Measurements from ENCODE around the gene IRF4.

Gene IRF4

DNA sequence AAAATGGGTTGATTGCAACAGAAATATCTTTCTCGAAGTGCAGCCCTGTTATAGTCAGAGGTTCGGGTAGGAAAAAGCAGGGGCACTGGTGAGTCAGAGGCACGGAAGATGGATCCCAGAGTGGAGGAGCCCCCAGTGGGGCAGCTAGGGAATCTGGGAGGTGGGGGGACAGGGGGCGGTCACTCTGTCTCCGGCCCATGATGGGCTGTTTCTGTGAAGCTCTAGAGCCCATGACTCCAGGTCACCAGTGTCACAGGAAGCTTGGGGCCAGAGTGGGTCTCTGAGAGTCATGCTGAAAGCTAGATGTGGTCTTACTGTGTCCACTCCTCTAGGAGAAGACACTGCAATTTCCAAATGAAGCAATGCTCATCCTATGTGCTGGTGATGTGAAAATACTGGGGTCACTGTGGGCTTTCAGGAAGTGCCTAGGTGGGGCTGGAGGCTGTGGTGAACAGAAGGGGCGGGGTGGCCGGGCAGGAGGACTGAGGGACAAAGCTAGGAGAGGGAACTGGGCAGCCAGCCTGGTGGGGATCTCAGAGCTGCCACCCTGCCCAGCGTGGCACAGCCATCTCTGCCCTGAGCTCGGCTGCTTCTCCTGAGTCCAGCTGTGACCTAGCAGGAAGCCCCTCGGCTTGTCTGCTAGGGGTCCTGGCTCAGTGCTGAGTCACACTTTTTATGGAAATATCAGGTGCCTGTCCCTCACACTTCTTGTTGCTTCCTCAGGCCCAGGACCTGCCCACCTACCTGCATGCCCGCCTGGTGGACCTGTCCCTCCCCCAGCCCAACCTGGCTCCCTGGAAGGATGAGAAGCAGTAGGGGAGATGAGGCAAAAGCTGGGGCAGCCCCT lies 54.2 kb downstream of the IRF4 start:
- H3K4me3 ChIP-seq (ENCODE audit: low read length in 2 of 2): no peak overlapping the region
- no peak overlapping the region for H4K91ac ChIP-seq (ENCODE audit: low read depth, low read length, poor library complexity)
- no CpG with 5 or more reads among the region's 11 CpGs for WGBS, 2 donors (ENCODE audit: extremely low coverage in 2 of 2, insufficient read length in 2 of 2, insufficient replicate concordance in 1 of 2)
- no peaks in the 10 kb centered on the region for H3K79me1 ChIP-seq (ENCODE audit: low read depth, low read length)
- H3K4me2 ChIP-seq (ENCODE audit: insufficient read depth, low read length, poor library complexity, severe bottlenecking): no peak overlapping the region
- H3K23ac ChIP-seq (ENCODE audit: low read depth, low read length, poor library complexity): peak overlapping the region; percentile 69
- no peak overlapping the region for H2AFZ ChIP-seq (ENCODE audit: low read length)
- H2BK120ac ChIP-seq (ENCODE audit: low read depth, low read length): peak overlapping the region; percentile 16
- H2BK15ac ChIP-seq (ENCODE audit: low read length): no peak overlapping the region
- no peak for DNase-seq (ENCODE audit: low spot score)
- H3K18ac ChIP-seq (ENCODE audit: low read length): peak overlapping the region; percentile 74
- H3K27me3 ChIP-seq (ENCODE audit: control insufficient read depth in 3 of 3, insufficient read depth in 3 of 3, low read depth in 1 of 3, low read length in 3 of 3): peaks cover 0 to 8% (median 0%) of the 10 kb centered on the region in 3 experiments
- H2AK5ac ChIP-seq (ENCODE audit: low read depth, low read length): peak overlapping the region; percentile 13
- H2BK5ac ChIP-seq (ENCODE audit: low read length): no peak overlapping the region
- no peak overlapping the region for H4K8ac ChIP-seq (ENCODE audit: low read depth, low read length)
- H2BK12ac ChIP-seq (ENCODE audit: low read length): no peak overlapping the region
- no peak overlapping the region for H3K14ac ChIP-seq (ENCODE audit: low read length)
- H3K4ac ChIP-seq (ENCODE audit: low read length): no peak overlapping the region
- no peak overlapping the region for H3K9ac ChIP-seq (ENCODE audit: low read depth, low read length, poor library complexity)
- no peak overlapping the region for H3K27ac ChIP-seq (replicated peaks; ENCODE audit: low read length)
- no peaks in the 10 kb centered on the region for H3K36me3 ChIP-seq (replicated peaks in 1 of 2; ENCODE audit: control insufficient read depth in 2 of 2, insufficient read depth in 2 of 2, low read length in 2 of 2)
- H3K9me3 ChIP-seq (replicated peaks in 1 of 2; ENCODE audit: control insufficient read depth in 2 of 2, insufficient read depth in 1 of 2, low read depth in 1 of 2, low read length in 2 of 2): peaks cover 0 to 3% of the 10 kb centered on the region in 2 donors
- peaks cover 0 to 3% of the 10 kb centered on the region in 2 donors for H3K4me1 ChIP-seq (ENCODE audit: control insufficient read depth in 2 of 2, insufficient read depth in 1 of 2, low read depth in 1 of 2, low read length in 2 of 2)

DNA sequence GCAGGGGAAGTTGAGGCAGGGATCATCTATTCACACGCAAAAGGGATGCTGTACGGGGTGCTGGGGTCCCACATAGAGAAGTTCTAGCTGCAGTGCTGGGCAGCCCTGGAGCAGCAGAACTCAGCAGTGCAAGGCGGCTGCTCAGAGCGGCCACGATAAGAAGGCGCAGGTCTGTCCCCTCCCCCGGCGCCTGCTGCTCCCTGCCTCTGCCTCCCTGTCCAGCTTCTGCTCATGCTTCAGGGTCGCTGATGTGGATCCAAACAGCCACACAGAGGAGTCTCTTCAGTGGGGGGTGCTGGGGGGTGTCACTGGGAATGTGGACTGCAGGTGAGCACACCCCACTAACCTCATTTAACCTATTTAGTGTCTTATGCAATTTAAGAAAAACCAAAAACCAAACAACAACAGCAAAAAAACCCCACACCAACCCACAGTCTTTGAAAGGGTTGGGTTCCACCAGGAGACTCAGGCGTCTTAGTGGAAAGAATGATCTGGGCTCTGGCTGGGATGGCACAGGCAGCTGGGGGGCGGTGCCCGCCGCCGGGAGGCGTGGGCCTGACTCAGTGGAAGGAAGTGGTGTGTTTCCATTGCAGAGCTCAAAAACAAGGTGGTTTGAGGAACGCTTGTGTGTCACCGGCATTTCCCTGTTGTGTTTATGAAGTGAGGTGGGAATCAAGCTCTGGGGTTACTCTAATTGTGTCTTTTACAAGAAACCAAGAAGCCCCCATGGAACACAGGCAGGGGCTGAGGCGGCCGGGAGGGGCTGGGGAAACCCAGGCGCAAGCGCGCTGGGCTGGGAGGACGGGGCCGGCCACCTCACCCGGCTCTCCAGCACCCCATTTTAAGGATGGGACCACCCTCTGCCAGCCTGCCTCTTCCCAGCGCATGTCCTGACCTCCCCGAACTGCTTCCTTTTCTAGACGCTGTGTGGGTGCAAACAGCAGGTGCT lies 55.1 kb downstream of the IRF4 start:
- H3K4me3 ChIP-seq (ENCODE audit: low read length in 2 of 2): no peak overlapping the region
- no peak overlapping the region for H3K14ac ChIP-seq (ENCODE audit: low read length)
- peak overlapping the region; percentile 50 for H2BK15ac ChIP-seq (ENCODE audit: low read length)
- H4K8ac ChIP-seq (ENCODE audit: low read depth, low read length): no peak overlapping the region
- no peak for DNase-seq (ENCODE audit: low spot score)
- no peak overlapping the region for H3K27ac ChIP-seq (replicated peaks; ENCODE audit: low read length)
- no peak overlapping the region for H2AFZ ChIP-seq (ENCODE audit: low read length)
- H3K9ac ChIP-seq (ENCODE audit: low read depth, low read length, poor library complexity): no peak overlapping the region
- no peak overlapping the region for H4K91ac ChIP-seq (ENCODE audit: low read depth, low read length, poor library complexity)
- H2BK12ac ChIP-seq (ENCODE audit: low read length): peak overlapping the region; percentile 17
- H2BK120ac ChIP-seq (ENCODE audit: low read depth, low read length): peak overlapping the region; percentile 16
- H3K36me3 ChIP-seq (replicated peaks in 1 of 2; ENCODE audit: control insufficient read depth in 2 of 2, insufficient read depth in 2 of 2, low read length in 2 of 2): no peaks in the 10 kb centered on the region
- H3K4ac ChIP-seq (ENCODE audit: low read length): no peak overlapping the region
- H3K4me1 ChIP-seq (ENCODE audit: control insufficient read depth in 2 of 2, insufficient read depth in 1 of 2, low read depth in 1 of 2, low read length in 2 of 2): peaks cover 0 to 3% of the 10 kb centered on the region in 2 donors
- H2AK5ac ChIP-seq (ENCODE audit: low read depth, low read length): peak overlapping the region; percentile 62
- H3K27me3 ChIP-seq (ENCODE audit: control insufficient read depth in 3 of 3, insufficient read depth in 3 of 3, low read depth in 1 of 3, low read length in 3 of 3): peaks cover 0 to 5% (median 0%) of the 10 kb centered on the region in 3 experiments
- peak overlapping the region; percentile 69 for H3K23ac ChIP-seq (ENCODE audit: low read depth, low read length, poor library complexity)
- peak overlapping the region; percentile 74 for H3K18ac ChIP-seq (ENCODE audit: low read length)
- no peak overlapping the region for H3K4me2 ChIP-seq (ENCODE audit: insufficient read depth, low read length, poor library complexity, severe bottlenecking)
- peaks cover 0 to 3% of the 10 kb centered on the region in 2 donors for H3K9me3 ChIP-seq (replicated peaks in 1 of 2; ENCODE audit: control insufficient read depth in 2 of 2, insufficient read depth in 1 of 2, low read depth in 1 of 2, low read length in 2 of 2)
- no CpG with 5 or more reads among the region's 28 CpGs for WGBS, 2 donors (ENCODE audit: extremely low coverage in 2 of 2, insufficient read length in 2 of 2, insufficient replicate concordance in 1 of 2)
- no peaks in the 10 kb centered on the region for H3K79me1 ChIP-seq (ENCODE audit: low read depth, low read length)
- no peak overlapping the region for H2BK5ac ChIP-seq (ENCODE audit: low read length)

DNA sequence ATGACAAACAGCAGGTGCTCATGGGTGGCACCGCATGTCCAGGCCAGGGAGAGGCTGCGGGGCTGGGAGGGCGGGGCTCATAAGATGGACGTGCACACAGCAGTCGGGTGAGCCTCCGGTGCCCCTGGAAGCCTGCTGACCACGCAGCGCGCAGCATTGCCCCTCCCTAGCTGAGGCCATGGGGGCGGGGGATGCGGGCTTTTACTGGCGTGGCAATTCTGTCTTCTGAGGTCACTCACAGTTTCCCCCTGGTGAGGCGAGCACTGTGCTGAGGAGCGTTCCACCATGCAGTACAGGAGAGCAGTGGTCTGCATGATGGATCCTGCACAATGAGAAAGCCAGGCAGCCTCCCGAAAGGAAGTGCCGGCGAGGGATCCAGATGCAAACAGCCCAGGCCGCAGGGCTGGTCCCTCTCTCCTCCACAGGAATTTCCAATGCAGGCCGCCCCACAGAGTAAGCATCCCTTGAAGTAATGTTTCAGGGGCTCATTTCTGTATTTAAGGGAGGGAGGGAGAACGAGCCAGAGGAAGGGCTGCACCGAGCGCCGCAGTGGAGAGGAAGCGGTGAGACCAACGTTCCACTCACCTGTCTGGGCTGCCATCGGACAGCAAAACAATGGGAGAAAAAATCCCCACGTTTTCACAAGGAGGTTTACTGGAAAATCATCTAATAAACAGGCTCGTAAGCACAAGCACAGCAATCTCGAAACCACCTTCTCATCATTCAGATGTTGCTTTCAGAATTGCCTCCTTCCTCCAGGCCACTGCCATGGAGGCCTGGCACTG lies 56.0 kb downstream of the IRF4 start:
- no peak for DNase-seq (ENCODE audit: low spot score)
- peak overlapping the region; percentile 62 for H2AK5ac ChIP-seq (ENCODE audit: low read depth, low read length)
- no peak overlapping the region for H3K4me3 ChIP-seq (ENCODE audit: low read length in 2 of 2)
- peaks cover 0 to 3% of the 10 kb centered on the region in 2 donors for H3K9me3 ChIP-seq (replicated peaks in 1 of 2; ENCODE audit: control insufficient read depth in 2 of 2, insufficient read depth in 1 of 2, low read depth in 1 of 2, low read length in 2 of 2)
- no peak overlapping the region for H2BK12ac ChIP-seq (ENCODE audit: low read length)
- no peak overlapping the region for H3K4ac ChIP-seq (ENCODE audit: low read length)
- H2BK120ac ChIP-seq (ENCODE audit: low read depth, low read length): no peak overlapping the region
- H2BK5ac ChIP-seq (ENCODE audit: low read length): no peak overlapping the region
- WGBS, 2 donors (ENCODE audit: extremely low coverage in 2 of 2, insufficient read length in 2 of 2, insufficient replicate concordance in 1 of 2): no CpG with 5 or more reads among the region's 29 CpGs
- H2BK15ac ChIP-seq (ENCODE audit: low read length): no peak overlapping the region
- no peak overlapping the region for H3K27ac ChIP-seq (replicated peaks; ENCODE audit: low read length)
- no peaks in the 10 kb centered on the region for H3K36me3 ChIP-seq (replicated peaks in 1 of 2; ENCODE audit: control insufficient read depth in 2 of 2, insufficient read depth in 2 of 2, low read length in 2 of 2)
- no peak overlapping the region for H4K8ac ChIP-seq (ENCODE audit: low read depth, low read length)
- peaks cover 0 to 5% (median 0%) of the 10 kb centered on the region in 3 experiments for H3K27me3 ChIP-seq (ENCODE audit: control insufficient read depth in 3 of 3, insufficient read depth in 3 of 3, low read depth in 1 of 3, low read length in 3 of 3)
- H3K79me1 ChIP-seq (ENCODE audit: low read depth, low read length): no peaks in the 10 kb centered on the region
- H3K18ac ChIP-seq (ENCODE audit: low read length): peak overlapping the region; percentile 58
- no peak overlapping the region for H2AFZ ChIP-seq (ENCODE audit: low read length)
- no peak overlapping the region for H3K23ac ChIP-seq (ENCODE audit: low read depth, low read length, poor library complexity)
- H3K9ac ChIP-seq (ENCODE audit: low read depth, low read length, poor library complexity): no peak overlapping the region
- H4K91ac ChIP-seq (ENCODE audit: low read depth, low read length, poor library complexity): no peak overlapping the region
- no peak overlapping the region for H3K4me2 ChIP-seq (ENCODE audit: insufficient read depth, low read length, poor library complexity, severe bottlenecking)
- H3K14ac ChIP-seq (ENCODE audit: low read length): no peak overlapping the region
- peaks cover 0 to 3% of the 10 kb centered on the region in 2 donors for H3K4me1 ChIP-seq (ENCODE audit: control insufficient read depth in 2 of 2, insufficient read depth in 1 of 2, low read depth in 1 of 2, low read length in 2 of 2)
